Mucosa of gallbladder (tissue), 1 donor: ENCODE results near the gene CDH1. TPM values are rescaled to one million over a fixed set of nuclear protein-coding genes. Genes with fewer than 3 reads are reported as not detected.

ENCODE experiments used
- DNase-seq: peaks from one replicate; pipeline ENCODE4 v3.0.0-alpha.2; 2020; ENCODE audit warnings: low spot score
- total RNA-seq: library from RNA; stranded (reverse); gene quantifications from one replicate; pipeline ENCODE4 v1.2.1, GENCODE V29; 2021
- donor health status: DM: no; HTN: no; CAD: no.

The CDH1 gene
- total RNA-seq, 1 donor from 2014 or later, result 425 TPM

- no peak for DNase-seq
Observed at GRCh38 chr16:68850481-68850880, 113.4 kb downstream of the CDH1 start.

- no peak for DNase-seq
Observed at GRCh38 chr16:68851601-68852000, 114.5 kb downstream of the CDH1 start.

GRCh38 chr16:68857479-68857878, 120.4 kb downstream of the CDH1 start:
- no peak for DNase-seq

- no peak for DNase-seq
Observed at GRCh38 chr16:68859828-68860227, 122.7 kb downstream of the CDH1 start.

- no peak for DNase-seq
Observed at GRCh38 chr16:68860978-68861892, 124.1 kb downstream of the CDH1 start.

GRCh38 chr16:68866933-68867332, 129.8 kb downstream of the CDH1 start:
- no peak for DNase-seq

GRCh38 chr16:68869492-68870088, 132.5 kb downstream of the CDH1 start:
- no peak for DNase-seq

- no peak for DNase-seq
Observed at GRCh38 chr16:68873635-68874471, 136.8 kb downstream of the CDH1 start.

- no peak for DNase-seq
Observed at GRCh38 chr16:68875871-68876270, 138.8 kb downstream of the CDH1 start.

- no peak for DNase-seq
Observed at GRCh38 chr16:68883685-68884084, 146.6 kb downstream of the CDH1 start.

- no peak for DNase-seq
Observed at GRCh38 chr16:68884401-68884800, 147.3 kb downstream of the CDH1 start.

Other genes starting within 250 kb of the CDH1 start
- gene ZFP90, start 198.0 kb upstream of the CDH1 start, total RNA-seq, result 24.2 TPM
- 0.81 TPM for gene CDH3, start 92.0 kb upstream of the CDH1 start, total RNA-seq
- gene TANGO6, start 106.2 kb downstream of the CDH1 start, total RNA-seq, result 11.0 TPM